ENCODE results near the gene OR14A16. TPM values are rescaled to one million over a fixed set of nuclear protein-coding genes. Genes with fewer than 3 reads are reported as not detected.

Gene OR14A16
- total RNA-seq, 1 donor: not detected

GRCh38 chr1:247855911-247856310, 32.0 kb upstream of the OR14A16 start:
- H3K4me3 ChIP-seq (ENCODE audit: low read depth, low read length): no peak overlapping the region
- no peak for DNase-seq (ENCODE audit: low read depth)
- TF ChIP-seq CTCF (IDR thresholded peaks at IDR 0.05; ENCODE audit: insufficient read depth, low read depth, low read length): no peak

DNA sequence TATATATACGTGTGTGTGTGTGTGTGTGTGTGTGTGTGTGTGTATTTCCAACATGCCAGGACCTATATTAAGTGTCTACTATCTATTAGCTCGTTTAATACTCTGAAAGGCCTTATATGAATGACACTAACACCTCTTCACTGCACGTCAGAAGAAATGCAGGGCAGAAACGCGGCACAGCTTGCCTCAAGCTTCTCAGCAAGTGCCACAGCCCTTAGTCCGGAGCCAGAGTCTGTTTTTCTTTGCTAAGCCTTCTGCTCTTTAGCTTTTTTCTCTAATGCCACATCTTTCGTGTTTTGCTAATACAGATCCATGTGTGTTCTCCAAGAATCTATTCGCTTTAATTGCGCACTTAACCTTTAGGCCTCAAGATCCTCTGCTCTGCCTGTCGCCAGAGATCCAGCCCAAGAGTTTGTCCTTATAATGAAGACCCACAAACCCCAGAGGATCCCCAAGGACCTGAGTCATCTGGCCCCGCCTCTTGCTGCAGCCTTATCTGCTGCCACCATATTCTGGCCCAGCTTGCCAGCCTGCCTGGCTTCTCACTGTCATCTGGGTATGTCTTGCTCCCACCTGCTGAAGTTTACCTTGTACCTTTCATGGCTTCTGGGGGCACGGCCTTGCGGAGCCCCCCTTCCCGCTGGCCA, 31.1 kb upstream of the OR14A16 start:
- DNase-seq (ENCODE audit: low read depth): no peak
- no peak for TF ChIP-seq CTCF (IDR thresholded peaks at IDR 0.05; ENCODE audit: insufficient read depth, low read depth, low read length)

GRCh38 chr1:247849616-247850015, 25.7 kb upstream of the OR14A16 start:
- no peak for TF ChIP-seq CTCF (IDR thresholded peaks at IDR 0.05; ENCODE audit: insufficient read depth, low read depth, low read length)
- H3K4me3 ChIP-seq (ENCODE audit: low read depth, low read length): no peak overlapping the region
- DNase-seq (ENCODE audit: low read depth): no peak

More for the DNA sequence above, 31.1 kb upstream of the OR14A16 start:
- H3K4me3 ChIP-seq (ENCODE audit: low read depth, low read length): no peak overlapping the region

DNA sequence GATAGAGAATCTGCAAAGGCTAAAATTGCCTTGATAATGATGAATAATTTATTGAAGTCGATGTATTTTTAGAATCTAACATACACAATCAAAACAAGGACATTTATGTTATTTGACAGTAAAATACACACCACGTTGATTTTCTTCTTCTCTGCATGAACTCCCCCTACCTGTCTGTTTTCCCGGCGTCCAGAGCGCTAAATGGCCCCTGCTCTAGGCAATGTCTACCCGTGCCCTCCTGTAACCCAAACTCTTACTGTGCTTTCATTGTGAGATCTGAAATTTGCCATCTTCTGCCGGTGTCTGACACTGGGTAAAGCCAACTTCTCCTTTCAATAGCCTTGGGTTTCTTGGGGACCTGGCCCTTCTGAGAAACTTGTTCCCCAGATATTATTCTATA, 24.4 kb upstream of the OR14A16 start:
- no peak overlapping the region for H3K4me3 ChIP-seq (ENCODE audit: low read depth, low read length)
- TF ChIP-seq CTCF (IDR thresholded peaks at IDR 0.05; ENCODE audit: insufficient read depth, low read depth, low read length): no peak

DNA sequence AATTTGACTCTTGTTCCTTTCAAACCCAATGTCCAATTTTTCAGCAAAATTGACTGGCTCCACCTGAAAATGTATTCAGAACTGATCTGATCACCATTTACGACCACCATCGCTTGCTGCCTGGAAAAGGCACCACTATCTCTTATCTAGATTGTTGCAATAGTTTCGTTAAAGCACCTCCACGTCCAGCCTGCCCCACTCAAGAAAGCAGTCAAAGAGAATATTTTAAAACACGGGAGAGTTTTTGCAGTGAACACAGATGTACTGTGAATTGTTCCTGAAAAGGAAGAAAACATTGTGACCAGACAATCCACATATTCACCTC, 21.7 kb upstream of the OR14A16 start:
- H3K4me3 ChIP-seq (ENCODE audit: low read depth, low read length): no peak overlapping the region
- no peak for DNase-seq (ENCODE audit: low read depth)
- no peak for TF ChIP-seq CTCF (IDR thresholded peaks at IDR 0.05; ENCODE audit: insufficient read depth, low read depth, low read length)

More for the DNA sequence above, 24.4 kb upstream of the OR14A16 start:
- no peak for DNase-seq (ENCODE audit: low read depth)

DNA sequence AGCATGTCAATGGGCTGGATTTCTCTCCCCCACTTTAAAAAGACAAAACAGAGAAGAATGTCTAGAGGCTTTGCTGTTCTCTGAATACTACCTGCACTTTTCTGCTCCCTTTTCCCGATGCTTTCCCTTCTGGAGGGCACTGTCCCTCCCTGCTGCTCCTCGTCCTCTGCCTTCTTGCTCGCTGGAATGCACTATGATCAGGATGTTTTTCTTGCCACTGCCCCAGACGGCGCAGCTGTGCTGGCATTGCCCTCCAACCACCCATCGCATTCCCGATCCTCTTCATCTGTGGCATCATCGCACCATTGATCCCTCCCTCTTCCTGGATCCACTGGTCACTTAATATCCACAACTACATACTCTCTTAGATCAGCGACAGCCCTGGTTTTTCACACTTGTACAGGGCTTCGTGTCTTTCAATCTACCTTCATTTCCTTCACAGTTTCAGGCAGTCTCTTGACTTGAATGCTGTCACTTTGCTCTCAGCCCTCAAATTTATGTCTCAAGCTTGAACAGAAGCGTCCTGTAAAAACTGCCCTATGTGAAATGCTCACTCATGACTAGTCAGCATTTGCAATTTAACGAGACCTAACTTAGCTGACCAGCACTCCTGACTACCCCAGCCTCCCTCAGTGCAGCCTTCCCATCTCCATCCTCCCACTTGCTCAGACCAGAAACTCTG, 21.2 kb upstream of the OR14A16 start:
- no peak for TF ChIP-seq CTCF (IDR thresholded peaks at IDR 0.05; ENCODE audit: insufficient read depth, low read depth, low read length)

More for the DNA sequence above, 21.2 kb upstream of the OR14A16 start:
- no peak overlapping the region for H3K4me3 ChIP-seq (ENCODE audit: low read depth, low read length)
- DNase-seq (ENCODE audit: low read depth): no peak
